Brain microvascular endothelial cell (primary cell): ENCODE data around the gene B3GNT8.

Experiments used
- DNase-seq: peaks from one replicate; pipeline ENCODE4 v3.0.0-alpha.2; 2020
- H3K27ac ChIP-seq: fragments of 250-450 bp; sonication (Bioruptor Pico); 2 replicates; pipeline ENCODE4 v1.5.1; 2020; ENCODE audit warnings: mild to moderate bottlenecking, moderate library complexity
- H3K27me3 ChIP-seq: fragments of 250-450 bp; sonication (Bioruptor Pico); replicated peaks from 2 replicates; pipeline ENCODE4 v1.5.1; 2020; ENCODE audit warnings: mild to moderate bottlenecking
- H3K36me3 ChIP-seq: fragments of 250-450 bp; sonication (Bioruptor Pico); replicated peaks from 2 replicates; pipeline ENCODE4 v1.5.1; 2020; ENCODE audit warnings: mild to moderate bottlenecking
- H3K4me3 ChIP-seq: 2 replicates; pipeline ENCODE4 v1.5.1; 2011; ENCODE audit warnings: low read depth, mild to moderate bottlenecking, control low read depth, low read length, moderate library complexity
- CTCF ChIP-seq: IDR thresholded peaks from 2 replicates; pipeline ENCODE4 v1.5.1; 2011; ENCODE audit warnings: low read depth, mild to moderate bottlenecking, moderate library complexity, low read length, control low read depth, inconsistent platforms; ENCODE audit errors: missing control alignments
- in situ Hi-C: cut with HindIII; loops from 2 replicates; pipeline ENCODE4 v1.10.0; 2017; ENCODE audit warnings: low sequenced_read_pairs, low pct_ligation_motif_present

B3GNT8 gene

GRCh38 chr19:41431426-41432386 lies 4.5 kb upstream of the B3GNT8 start:
- Histone ChIP-seq H3K27ac (no peak overlapping the region), H3K36me3 (peaks cover 18% of the 10 kb centered on the region), H3K4me3 (no peak overlapping the region), H3K27me3 (no peaks in the 10 kb centered on the region)
- peak; percentile 33 for DNase-seq
- in situ Hi-C loops, result no loop called here
- TF ChIP-seq CTCF, result peak; percentile 62

- Histone ChIP-seq H3K27me3 (no peaks in the 10 kb centered on the region), H3K4me3 (no peak overlapping the region), H3K27ac (no peak overlapping the region), H3K36me3 (peaks cover 18% of the 10 kb centered on the region)
- no peak for DNase-seq
- TF ChIP-seq CTCF, result no peak
- in situ Hi-C loops, result no loop called here
Measured at GRCh38 chr19:41430922-41431321, 3.7 kb upstream of the B3GNT8 start.

GRCh38 chr19:41428481-41428859 lies 1.3 kb upstream of the B3GNT8 start:
- no peaks in the 10 kb centered on the region for H3K27me3 ChIP-seq
- no peak overlapping the region for H3K4me3 ChIP-seq
- H3K36me3 ChIP-seq, result peaks cover 18% of the 10 kb centered on the region
- H3K27ac ChIP-seq, result no peak overlapping the region
- in situ Hi-C loops, result no loop called here
- DNase-seq, result no peak
- TF ChIP-seq CTCF, result no peak

- no peaks in the 10 kb centered on the region for H3K27me3 ChIP-seq
- no peak for DNase-seq
- H3K36me3 ChIP-seq, result peaks cover 15% of the 10 kb centered on the region
- in situ Hi-C loops, result no loop called here
- H3K27ac ChIP-seq, result no peak overlapping the region
- TF ChIP-seq CTCF, result peak; percentile 10
- H3K4me3 ChIP-seq, result peak overlapping the region; percentile 29
Measured at GRCh38 chr19:41427647-41428480, 690 bp upstream of the B3GNT8 start.

- Histone ChIP-seq H3K27ac (no peak overlapping the region), H3K36me3 (peaks cover 13% of the 10 kb centered on the region), H3K27me3 (no peaks in the 10 kb centered on the region), H3K4me3 (no peak overlapping the region)
- DNase-seq, result no peak
- TF ChIP-seq CTCF, result no peak
- in situ Hi-C loops, result no loop called here
Measured at GRCh38 chr19:41426116-41426841, 895 bp downstream of the B3GNT8 start.
